H9 (cell line): ENCODE data around the gene ITPKB. TPM values are rescaled to one million over a fixed set of nuclear protein-coding genes. Genes with fewer than 3 reads are reported as not detected.
A peak's percentile ranks its signal among the peaks of the same experiment; 100 is the strongest.

Experiments used
- DNase-seq: peaks from one replicate; pipeline ENCODE4 v3.0.0-alpha.2; 2017
- H2AFZ ChIP-seq: one replicate; pipeline ENCODE4 v1.6.1; 2013; ENCODE audit warnings: mild to moderate bottlenecking, low read length, control low read depth, moderate library complexity
- H2AK5ac ChIP-seq: 2 replicates; pipeline ENCODE4 v1.6.1; 2013; ENCODE audit warnings: low read length, control low read depth, mixed read lengths; ENCODE audit not compliant: insufficient read length
- H2BK120ac ChIP-seq: one replicate; pipeline ENCODE4 v1.6.1; 2013; ENCODE audit warnings: low read depth, mild to moderate bottlenecking, low read length, control low read depth, inconsistent platforms; ENCODE audit not compliant: poor library complexity, severe bottlenecking
- H2BK12ac ChIP-seq: 2 replicates; pipeline ENCODE4 v1.6.1; 2013; ENCODE audit warnings: low read length, control low read depth, mixed read lengths, low read depth; ENCODE audit not compliant: insufficient read length
- H2BK15ac ChIP-seq: 2 replicates; pipeline ENCODE4 v1.6.1; 2013; ENCODE audit warnings: low read depth, low read length, control low read depth
- H2BK20ac ChIP-seq: one replicate; pipeline ENCODE4 v1.6.1; 2013; ENCODE audit warnings: low read depth, mild to moderate bottlenecking, low read length, control low read depth, inconsistent platforms; ENCODE audit not compliant: poor library complexity, severe bottlenecking
- H2BK5ac ChIP-seq: 2 replicates; pipeline ENCODE4 v1.6.1; 2013; ENCODE audit warnings: low read length, control low read depth, mixed read lengths; ENCODE audit not compliant: insufficient read length
- H3K14ac ChIP-seq: 2 replicates; pipeline ENCODE4 v1.6.1; 2013; ENCODE audit warnings: low read length, control low read depth; ENCODE audit not compliant: insufficient read depth
- H3K18ac ChIP-seq: 2 replicates; pipeline ENCODE4 v1.6.1; 2013; ENCODE audit warnings: low read depth, mild to moderate bottlenecking, mixed read lengths, low read length, control low read depth; ENCODE audit not compliant: insufficient read length
- H3K23ac ChIP-seq: 2 replicates; pipeline ENCODE4 v1.6.1; 2013; ENCODE audit warnings: low read length, control low read depth, mixed read lengths, low read depth; ENCODE audit not compliant: insufficient read length
- H3K23me2 ChIP-seq: 2 replicates; pipeline ENCODE4 v1.6.1; 2013; ENCODE audit warnings: low read depth, mild to moderate bottlenecking, mixed read lengths, low read length, control low read depth; ENCODE audit not compliant: insufficient read length, poor library complexity, severe bottlenecking
- H3K27ac ChIP-seq: 2 replicates; pipeline ENCODE4 v1.5.1; 2013; ENCODE audit warnings: low read length, control low read depth, mixed read lengths, low read depth; ENCODE audit not compliant: insufficient read length
- H3K27me3 ChIP-seq: 2 replicates; pipeline ENCODE4 v1.6.1; 2013; ENCODE audit warnings: low read length, control low read depth, inconsistent platforms; ENCODE audit not compliant: insufficient read depth
- H3K4ac ChIP-seq: 2 replicates; pipeline ENCODE4 v1.6.1; 2013; ENCODE audit warnings: low read depth, mild to moderate bottlenecking, control low read depth, inconsistent platforms, low read length, moderate library complexity
- H3K4me1 ChIP-seq: 2 replicates; pipeline ENCODE4 v1.6.1; 2013; ENCODE audit warnings: low read length, control low read depth, inconsistent platforms; ENCODE audit not compliant: insufficient read depth
- H3K4me2 ChIP-seq: 2 replicates; pipeline ENCODE4 v1.6.1; 2013; ENCODE audit warnings: low read length, control low read depth, mixed read lengths; ENCODE audit not compliant: insufficient read length, insufficient read depth
- H3K56ac ChIP-seq: 2 replicates; pipeline ENCODE4 v1.6.1; 2013; ENCODE audit warnings: low read depth, mild to moderate bottlenecking, mixed read lengths, low read length, control low read depth; ENCODE audit not compliant: insufficient read length
- H3K79me1 ChIP-seq: 2 replicates; pipeline ENCODE4 v1.6.1; 2013; ENCODE audit warnings: low read depth, mild to moderate bottlenecking, moderate library complexity, low read length, control low read depth, inconsistent platforms; ENCODE audit not compliant: insufficient read depth, poor library complexity, severe bottlenecking
- H3K79me2 ChIP-seq: 2 replicates; pipeline ENCODE4 v1.6.1; 2013; ENCODE audit warnings: low read length, control low read depth, inconsistent platforms; ENCODE audit not compliant: insufficient read depth
- H3K9ac ChIP-seq: 2 replicates; pipeline ENCODE4 v1.6.1; 2013; ENCODE audit warnings: low read length, control low read depth, mixed read lengths; ENCODE audit not compliant: insufficient read length; ENCODE audit errors: extremely low read depth
- H3K9me3 ChIP-seq: one replicate; pipeline ENCODE4 v1.6.1; 2013; ENCODE audit warnings: low read depth, low read length, inconsistent platforms; ENCODE audit not compliant: control insufficient read depth
- H3T11ph ChIP-seq: one replicate; pipeline ENCODE4 v1.6.1; 2013; ENCODE audit warnings: mild to moderate bottlenecking, low read length, control low read depth, inconsistent platforms
- H4K20me1 ChIP-seq: one replicate; pipeline ENCODE4 v1.6.1; 2013; ENCODE audit not compliant: control insufficient read depth, insufficient read length, insufficient read depth
- H4K5ac ChIP-seq: 2 replicates; pipeline ENCODE4 v1.6.1; 2013; ENCODE audit warnings: low read depth, mild to moderate bottlenecking, mixed read lengths, low read length, control low read depth; ENCODE audit not compliant: insufficient read length
- H4K8ac ChIP-seq: replicated peaks from 2 replicates; pipeline ENCODE4 v1.6.1; 2013; ENCODE audit warnings: low read length, control low read depth, mixed read lengths, low read depth; ENCODE audit not compliant: insufficient read length
- H4K91ac ChIP-seq: 2 replicates; pipeline ENCODE4 v1.6.1; 2013; ENCODE audit warnings: low read depth, mild to moderate bottlenecking, moderate library complexity, mixed read lengths, low read length, control low read depth; ENCODE audit not compliant: insufficient read length
- H3K27ac Mint-ChIP-seq, 3 experiments: 2 replicates in 2 of 3; 3 replicates in 1 of 3; pipeline ENCODE4 v1.8.0; 2020 to 2021; ENCODE audit warnings: mixed read lengths in 3 of 3, mild to moderate bottlenecking in 1 of 3, moderate library complexity in 1 of 3
- H3K27me3 Mint-ChIP-seq: 2 replicates; pipeline ENCODE4 v1.8.0; 2021; ENCODE audit warnings: low read depth, mild to moderate bottlenecking, moderate library complexity, mixed read lengths
- H3K36me3 Mint-ChIP-seq, 3 experiments: 2 replicates in 2 of 3; 3 replicates in 1 of 3; pipeline ENCODE4 v1.8.0; 2020 to 2021; ENCODE audit warnings: low read depth in 3 of 3, mixed read lengths in 3 of 3; ENCODE audit not compliant: insufficient read depth in 1 of 3
- H3K4me1 Mint-ChIP-seq, 2 experiments: 2 replicates each; pipeline ENCODE4 v1.8.0; 2020; ENCODE audit warnings: mixed read lengths in 2 of 2
- H3K4me3 Mint-ChIP-seq, 2 experiments: 2 replicates in 1 of 2; 3 replicates in 1 of 2; pipeline ENCODE4 v1.8.0; 2020 to 2021; ENCODE audit warnings: mild to moderate bottlenecking in 2 of 2, mixed read lengths in 2 of 2, moderate library complexity in 1 of 2
- H3K9me3 Mint-ChIP-seq, 2 experiments: 2 replicates in 1 of 2; 3 replicates in 1 of 2; pipeline ENCODE4 v1.8.0; 2020; ENCODE audit warnings: mild to moderate bottlenecking in 2 of 2, mixed read lengths in 2 of 2, moderate library complexity in 1 of 2
- WGBS: extraction: QIAGEN DNeasy Blood & Tissue Kit; methylation state at CpG from one replicate; pipeline ENCODE4 v1.1.7; 2013; ENCODE audit warnings: missing lambda C conversion rate, low lambda C conversion rate, mixed read lengths; ENCODE audit not compliant: insufficient read length; ENCODE audit errors: extremely low coverage; 5-methylcytosine and 5-hydroxymethylcytosine counted together
- total RNA-seq: library from RNA; stranded (reverse); gene quantifications from 2 replicates; pipeline ENCODE4 v1.2.1, GENCODE V29; 2021
- TF ChIP-seq, protein P1 (sequence below): fragments of 200-600 bp; sonication (generic); conservative IDR thresholded peaks from 3 replicates; pipeline ENCODE4 v1.8.0; 2021; ENCODE audit warnings: antibody characterized with exemption, mild to moderate bottlenecking

Gene ITPKB
- total RNA-seq, 1 experiment from 2014 or later, result 3.8 TPM

DNA sequence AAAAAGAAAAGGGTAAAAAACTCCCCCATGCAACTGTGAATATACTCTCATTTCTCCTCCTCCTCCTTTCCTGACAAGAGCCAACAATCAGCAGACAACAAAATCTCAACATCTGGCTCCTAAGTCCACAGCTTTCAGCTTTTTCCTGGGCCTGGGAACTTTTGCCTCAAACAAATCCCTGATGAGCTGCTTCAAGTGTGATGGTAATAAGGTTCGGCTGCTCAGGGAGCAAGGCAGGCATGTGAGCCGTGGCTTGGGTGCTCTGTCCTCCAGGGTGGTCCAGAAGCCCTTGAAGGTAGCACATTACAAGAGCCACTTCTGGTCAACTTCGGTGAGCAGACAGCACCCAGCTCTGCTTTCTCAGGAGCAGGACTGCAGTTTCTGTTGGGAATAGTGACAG is 46.3 kb downstream of the ITPKB start:
- H3K27ac Mint-ChIP-seq, result peak overlapping the region in 2 of 3 experiments; percentile 1 to 59; a peak in 2 of 7 replicates
- Histone ChIP-seq H4K91ac (no peak overlapping the region), H2BK15ac (no peak overlapping the region), H3T11ph (no peak overlapping the region), H2AFZ (no peak overlapping the region), H3K18ac (no peak overlapping the region), H3K27me3 (no peaks in the 10 kb centered on the region), H2BK20ac (no peak overlapping the region), H3K4me2 (no peak overlapping the region), H4K8ac (no peak overlapping the region), H3K27ac (no peak overlapping the region), H3K14ac (no peak overlapping the region), H3K79me1 (no peaks in the 10 kb centered on the region), H3K23me2 (no peaks in the 10 kb centered on the region), H2AK5ac (no peak overlapping the region), H4K20me1 (no peaks in the 10 kb centered on the region), H3K4ac (no peak overlapping the region), H3K79me2 (no peaks in the 10 kb centered on the region), H3K4me1 (no peaks in the 10 kb centered on the region; the same call in 1 of the 2 replicates), H3K9ac (no peak overlapping the region), H2BK5ac (no peak overlapping the region), H2BK12ac (no peak overlapping the region), H3K56ac (no peak overlapping the region), H2BK120ac (no peak overlapping the region), H3K9me3 (no peaks in the 10 kb centered on the region), H4K5ac (no peak overlapping the region), H3K23ac (no peak overlapping the region)
- WGBS, result no CpG with 5 or more reads among the region's 3 CpGs
- no peaks in the 10 kb centered on the region; the same call in 1 of the 2 replicates for H3K27me3 Mint-ChIP-seq
- H3K36me3 Mint-ChIP-seq, result no peaks in the 10 kb centered on the region
- no peak for DNase-seq
- no peaks in the 10 kb centered on the region for H3K9me3 Mint-ChIP-seq
- TF ChIP-seq, protein P1, sequence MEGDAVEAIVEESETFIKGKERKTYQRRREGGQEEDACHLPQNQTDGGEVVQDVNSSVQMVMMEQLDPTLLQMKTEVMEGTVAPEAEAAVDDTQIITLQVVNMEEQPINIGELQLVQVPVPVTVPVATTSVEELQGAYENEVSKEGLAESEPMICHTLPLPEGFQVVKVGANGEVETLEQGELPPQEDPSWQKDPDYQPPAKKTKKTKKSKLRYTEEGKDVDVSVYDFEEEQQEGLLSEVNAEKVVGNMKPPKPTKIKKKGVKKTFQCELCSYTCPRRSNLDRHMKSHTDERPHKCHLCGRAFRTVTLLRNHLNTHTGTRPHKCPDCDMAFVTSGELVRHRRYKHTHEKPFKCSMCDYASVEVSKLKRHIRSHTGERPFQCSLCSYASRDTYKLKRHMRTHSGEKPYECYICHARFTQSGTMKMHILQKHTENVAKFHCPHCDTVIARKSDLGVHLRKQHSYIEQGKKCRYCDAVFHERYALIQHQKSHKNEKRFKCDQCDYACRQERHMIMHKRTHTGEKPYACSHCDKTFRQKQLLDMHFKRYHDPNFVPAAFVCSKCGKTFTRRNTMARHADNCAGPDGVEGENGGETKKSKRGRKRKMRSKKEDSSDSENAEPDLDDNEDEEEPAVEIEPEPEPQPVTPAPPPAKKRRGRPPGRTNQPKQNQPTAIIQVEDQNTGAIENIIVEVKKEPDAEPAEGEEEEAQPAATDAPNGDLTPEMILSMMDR, result no peak
- peaks cover 29 to 32% of the 10 kb centered on the region in 2 experiments for H3K4me1 Mint-ChIP-seq
- H3K4me3 Mint-ChIP-seq, result no peak overlapping the region; a peak in 1 of 5 replicates
